HEK293 (cell line): ENCODE data around the gene PPP2R3C.

Experiments used
- CTCF ChIA-PET: fragments of 350-600 bp; formaldehyde crosslinking; extraction: SDS; loops from one replicate; lab custom pipeline; 2021; ENCODE audit warnings: antibody characterized with exemption; lab: Yijun Ruan, JAX
- POLR2A ChIA-PET: fragments of 300-600 bp; formaldehyde crosslinking; extraction: SDS; loops from one replicate; lab custom pipeline; 2020; ENCODE audit warnings: antibody characterized with exemption, inconsistent platforms; lab: Yijun Ruan, JAX
- H3K27ac ChIP-seq: fragments of 200-500 bp; sonication (Bioruptor generic); 2 replicates; pipeline ENCODE4 v1.5.1; 2014; ENCODE audit warnings: low read depth, low read length, control low read depth, inconsistent platforms; ENCODE audit errors: extremely low read depth
- H3K36me3 ChIP-seq, 2 experiments: fragments of 200-500 bp in 1 of 2; sonication (Bioruptor generic) in 1 of 2; 1 replicate in 1 of 2; 2 replicates in 1 of 2; pipeline ENCODE4 v1.5.1; 2014 to 2017; ENCODE audit warnings: inconsistent platforms in 2 of 2, low read length in 2 of 2; ENCODE audit not compliant: control insufficient read depth in 2 of 2, insufficient read depth in 1 of 2
- H3K4me1 ChIP-seq: fragments of 200-500 bp; sonication (Bioruptor generic); 2 replicates; pipeline ENCODE4 v1.5.1; 2014; ENCODE audit warnings: mild to moderate bottlenecking, low read length, inconsistent platforms; ENCODE audit not compliant: control insufficient read depth, insufficient read depth
- H3K4me3 ChIP-seq: 2 replicates; pipeline ENCODE4 v1.5.1; 2011; ENCODE audit warnings: low read depth, mild to moderate bottlenecking, control low read depth, low read length, moderate library complexity
- H3K9me3 ChIP-seq: fragments of 200-500 bp; sonication (Bioruptor generic); 2 replicates; pipeline ENCODE4 v1.5.1; 2014; ENCODE audit warnings: low read depth, low read length, inconsistent platforms; ENCODE audit not compliant: control insufficient read depth, insufficient read depth
- IKZF3 ChIP-seq: fragments of 450-650 bp; IDR thresholded peaks from 2 replicates; pipeline ENCODE4 v1.5.0; 2018; ENCODE audit warnings: missing biosample characterization, mild to moderate bottlenecking, missing genetic modification characterization, moderate library complexity
- KLF1 ChIP-seq: fragments of 450-650 bp; formaldehyde crosslinking; IDR thresholded peaks from 2 replicates; pipeline ENCODE4 v1.5.1; 2016; ENCODE audit warnings: missing biosample characterization, missing genetic modification characterization
- REST ChIP-seq: fragments of 450-650 bp; formaldehyde crosslinking; IDR thresholded peaks from 2 replicates; pipeline ENCODE4 v1.5.1; 2016; ENCODE audit warnings: missing biosample characterization, missing genetic modification characterization
- SCRT1 ChIP-seq: fragments of 450-650 bp; formaldehyde crosslinking; IDR thresholded peaks from 2 replicates; pipeline ENCODE4 v1.5.1; 2016; ENCODE audit warnings: missing biosample characterization, missing genetic modification characterization, borderline replicate concordance
- ZBTB10 ChIP-seq: fragments of 450-650 bp; formaldehyde crosslinking; IDR thresholded peaks from 2 replicates; pipeline ENCODE4 v1.5.1; 2016; ENCODE audit warnings: missing biosample characterization, missing genetic modification characterization
- ZBTB48 ChIP-seq: fragments of 450-650 bp; formaldehyde crosslinking; IDR thresholded peaks from 2 replicates; pipeline ENCODE4 v1.5.1; 2016; ENCODE audit warnings: missing biosample characterization, missing genetic modification characterization
- ZBTB7A ChIP-seq: fragments of 450-650 bp; formaldehyde crosslinking; IDR thresholded peaks from 2 replicates; pipeline ENCODE4 v1.5.1; 2016; ENCODE audit warnings: low read depth, missing biosample characterization, missing genetic modification characterization
- ZNF184 ChIP-seq: fragments of 450-650 bp; IDR thresholded peaks from 2 replicates; pipeline ENCODE4 v1.5.1; 2018; ENCODE audit warnings: missing biosample characterization, mild to moderate bottlenecking, missing genetic modification characterization
- ZNF221 ChIP-seq: fragments of 450-650 bp; formaldehyde crosslinking; IDR thresholded peaks from 2 replicates; pipeline ENCODE4 v1.5.1; 2017; ENCODE audit warnings: missing biosample characterization, missing genetic modification characterization, borderline replicate concordance
- ZNF274 ChIP-seq, 2 experiments: fragments of 200-500 bp in 1 of 2; fragments of 450-650 bp in 1 of 2; sonication (Bioruptor generic) in 1 of 2; formaldehyde crosslinking in 1 of 2; IDR thresholded peaks; 2 replicates each; pipeline versions ENCODE4 v1.5.1 to v1.6.1; 2014 to 2016; ENCODE audit warnings: borderline replicate concordance in 1 of 2, inconsistent platforms in 1 of 2, low read length in 1 of 2, missing biosample characterization in 1 of 2, missing genetic modification characterization in 1 of 2
- ZNF280C ChIP-seq: fragments of 450-650 bp; formaldehyde crosslinking; IDR thresholded peaks from 2 replicates; pipeline ENCODE4 v1.5.1; 2016; ENCODE audit warnings: missing biosample characterization, missing genetic modification characterization
- ZNF324 ChIP-seq: fragments of 450-650 bp; formaldehyde crosslinking; IDR thresholded peaks from 2 replicates; pipeline ENCODE4 v1.5.1; 2016; ENCODE audit warnings: missing biosample characterization, missing genetic modification characterization
- ZNF335 ChIP-seq: fragments of 450-650 bp; formaldehyde crosslinking; conservative IDR thresholded peaks from 2 replicates; pipeline ENCODE4 v1.5.1; 2016; ENCODE audit warnings: missing biosample characterization, missing genetic modification characterization
- ZNF366 ChIP-seq: fragments of 450-650 bp; formaldehyde crosslinking; conservative IDR thresholded peaks from 2 replicates; pipeline ENCODE4 v1.5.1; 2016; ENCODE audit warnings: missing biosample characterization, missing genetic modification characterization
- ZNF391 ChIP-seq: fragments of 450-650 bp; formaldehyde crosslinking; IDR thresholded peaks from 2 replicates; pipeline ENCODE4 v1.5.1; 2016; ENCODE audit warnings: low read depth, missing biosample characterization, missing genetic modification characterization, borderline replicate concordance
- ZNF398 ChIP-seq: fragments of 450-650 bp; formaldehyde crosslinking; IDR thresholded peaks from 2 replicates; pipeline ENCODE4 v1.5.1; 2017; ENCODE audit warnings: missing biosample characterization, missing genetic modification characterization
- ZNF513 ChIP-seq: fragments of 450-650 bp; IDR thresholded peaks from 2 replicates; pipeline ENCODE4 v1.5.1; 2018; ENCODE audit warnings: missing biosample characterization, missing genetic modification characterization
- ZNF521 ChIP-seq: fragments of 450-650 bp; formaldehyde crosslinking; IDR thresholded peaks from 2 replicates; pipeline ENCODE4 v1.5.1; 2017; ENCODE audit warnings: missing biosample characterization, mild to moderate bottlenecking, missing genetic modification characterization
- ZNF600 ChIP-seq: fragments of 450-650 bp; formaldehyde crosslinking; IDR thresholded peaks from 2 replicates; pipeline ENCODE4 v1.5.1; 2016; ENCODE audit warnings: missing biosample characterization, missing genetic modification characterization
- ZNF677 ChIP-seq: fragments of 450-650 bp; IDR thresholded peaks from 2 replicates; pipeline ENCODE4 v1.5.0; 2018; ENCODE audit warnings: missing biosample characterization, mild to moderate bottlenecking, missing genetic modification characterization, moderate library complexity
- ZNF837 ChIP-seq: fragments of 450-650 bp; formaldehyde crosslinking; IDR thresholded peaks from 2 replicates; pipeline ENCODE4 v1.5.1; 2016; ENCODE audit warnings: missing biosample characterization, missing genetic modification characterization
- ZNF843 ChIP-seq: fragments of 450-650 bp; formaldehyde crosslinking; IDR thresholded peaks from 2 replicates; pipeline ENCODE4 v1.5.1; 2016; ENCODE audit warnings: missing biosample characterization, missing genetic modification characterization

Gene PPP2R3C

GRCh38 chr14:35123388-35123703 lies 1.6 kb upstream of the PPP2R3C start:
- H3K36me3 ChIP-seq, result peaks cover 0 to 10% of the 10 kb centered on the region in 2 experiments
- POLR2A ChIA-PET, result interaction anchor here (0.9 to 1.1 kb wide), 2 partner anchors 10 to 77 kb away, joined by 3 to 5 read pairs; partner anchors contain the start of gene FAM177A1
- H3K4me3 ChIP-seq, result peak overlapping the region; percentile 50
- H3K27ac ChIP-seq, result peak overlapping the region; percentile 98; the same call in 1 of the 2 replicates
- CTCF ChIA-PET, result interaction anchor here (0.5 to 1.2 kb wide), 5 partner anchors 17 to 299 kb away, joined by 3 read pairs; no protein-coding TSS in a partner anchor
- peaks cover 4% of the 10 kb centered on the region; the same call in 1 of the 2 replicates for H3K4me1 ChIP-seq
- H3K9me3 ChIP-seq, result no peaks in the 10 kb centered on the region
- no peak for TF ChIP-seq ZNF221 (tag by site-specific recombination)
- TF ChIP-seq SCRT1 (tag by site-specific recombination), result no peak
- TF ChIP-seq ZNF366, result no peak
- TF ChIP-seq ZNF843 (tag by site-specific recombination), result no peak
- no peak for TF ChIP-seq ZNF677 (tag by site-specific recombination)
- TF ChIP-seq ZBTB10 (tag by site-specific recombination), result no peak
- TF ChIP-seq KLF1 (tag by site-specific recombination), result no peak
- TF ChIP-seq ZNF274 (IDR thresholded peaks at IDR 0.05; ENCODE audit: low read length), result no peak
- TF ChIP-seq ZNF274 (tag by site-specific recombination; IDR thresholded peaks at IDR 0.05; ENCODE audit: borderline replicate concordance), result no peak
- no peak for TF ChIP-seq ZNF398 (tag by site-specific recombination)
- no peak for TF ChIP-seq ZNF391
- TF ChIP-seq ZNF513 (tag by site-specific recombination), result no peak
- no peak for TF ChIP-seq ZNF837 (tag by site-specific recombination)
- no peak for TF ChIP-seq ZNF324 (tag by site-specific recombination)
- TF ChIP-seq ZBTB7A (tag by site-specific recombination), result no peak
- TF ChIP-seq, all 188 proteins: peak for 0

- no peaks in the 10 kb centered on the region for H3K9me3 ChIP-seq
- peak overlapping the region; percentile 50 for H3K4me3 ChIP-seq
- peak overlapping the region; percentile 98 for H3K27ac ChIP-seq
- TF ChIP-seq ZBTB48 (tag by site-specific recombination), result peak; percentile 78; the same call in 1 of the 2 replicates
- TF ChIP-seq IKZF3 (tag by site-specific recombination), result no peak
- TF ChIP-seq ZNF600, result peak; percentile 74
- no peak for TF ChIP-seq ZNF184
- TF ChIP-seq REST (tag by site-specific recombination), result no peak
- no peak for TF ChIP-seq ZNF521 (tag by site-specific recombination)
- TF ChIP-seq ZNF280C (tag by site-specific recombination), result no peak
- TF ChIP-seq ZNF335, result no peak
Measured at GRCh38 chr14:35122696-35123387, 1.1 kb upstream of the PPP2R3C start.

More at GRCh38 chr14:35122696-35123387, 1.1 kb upstream of the PPP2R3C start:
- Histone ChIP-seq H3K36me3 (peaks cover 0 to 9% of the 10 kb centered on the region in 2 experiments), H3K4me1 (peaks cover 4% of the 10 kb centered on the region; the same call in 1 of the 2 replicates)
- ChIA-PET POLR2A (interaction anchor here (0.6 to 2.1 kb wide), 7 partner anchors 8 to 281 kb away, joined by 3 to 8 read pairs (median 4); partner anchors contain the start of genes FAM177A1, NFKBIA and PSMA6), CTCF (interaction anchor here (0.5 to 1.2 kb wide), 3 partner anchors 130 to 290 kb away, joined by 3 read pairs; no protein-coding TSS in a partner anchor)
